SK-N-SH (cell line): Measurements from ENCODE around the gene ST6GALNAC3. TPM values are rescaled to one million over a fixed set of nuclear protein-coding genes. Genes with fewer than 3 reads are reported as not detected.

Experiments used
- CTCF ChIA-PET: fragments of 300-600, 350-600 bp; formaldehyde crosslinking; extraction: SDS; loops from one replicate; lab custom pipeline; 2021; lab: Yijun Ruan, JAX
- POLR2A ChIA-PET: fragments of 350-600 bp; sonication (Branson Sonifier 250); formaldehyde crosslinking; extraction: SDS; loops from one replicate; lab custom pipeline; 2020; ENCODE audit warnings: antibody characterized with exemption, inconsistent platforms; lab: Yijun Ruan, JAX
- DNase-seq: peaks from one replicate; pipeline ENCODE4 v3.0.0; 2012
- H2AFZ ChIP-seq: fragments of 200-600 bp; sonication (generic); 2 replicates; pipeline ENCODE4 v1.8.1; 2016; ENCODE audit warnings: antibody characterized with exemption, mild to moderate bottlenecking, low read depth
- H3F3A ChIP-seq: fragments of 200-600 bp; sonication (generic); replicated peaks from 2 replicates; pipeline ENCODE3; 2016; ENCODE audit warnings: antibody characterized with exemption, mild to moderate bottlenecking; ENCODE audit not compliant: insufficient read depth
- H3K27ac ChIP-seq, 2 experiments: fragments of 200-500 bp in 1 of 2; fragments of 200-600 bp in 1 of 2; sonication (Bioruptor generic) in 1 of 2; sonication (generic), shearing (Covaris generic) in 1 of 2; 2 replicates each; pipeline versions ENCODE4 v1.5.1 to v1.6.1; 2014 to 2016; ENCODE audit warnings: low read depth in 2 of 2, inconsistent platforms in 1 of 2, low read length in 1 of 2, mild to moderate bottlenecking in 1 of 2, mixed read lengths in 1 of 2
- H3K27me3 ChIP-seq: fragments of 200-600 bp; sonication (generic), shearing (Covaris generic); 2 replicates; pipeline ENCODE4 v1.6.1; 2016; ENCODE audit warnings: mixed run types; ENCODE audit not compliant: insufficient read depth
- H3K36me3 ChIP-seq, 2 experiments: fragments of 200-500 bp in 1 of 2; fragments of 200-600 bp in 1 of 2; sonication (Bioruptor generic) in 1 of 2; sonication (generic) in 1 of 2; replicated peaks in 1 of 2; 2 replicates each; pipeline versions ENCODE3 to v1.5.1; 2014 to 2016; ENCODE audit warnings: low read length in 1 of 2, mild to moderate bottlenecking in 1 of 2; ENCODE audit not compliant: insufficient read depth in 2 of 2, control insufficient read depth in 1 of 2
- H3K4me1 ChIP-seq, 2 experiments: fragments of 200-500 bp in 1 of 2; fragments of 200-600 bp in 1 of 2; sonication (Bioruptor generic) in 1 of 2; sonication (generic), shearing (Covaris generic) in 1 of 2; 2 replicates each; pipeline versions ENCODE4 v1.5.1 to v1.6.1; 2014 to 2016; ENCODE audit warnings: low read depth in 1 of 2, low read length in 1 of 2, mixed run types in 1 of 2; ENCODE audit not compliant: insufficient read depth in 2 of 2, control insufficient read depth in 1 of 2
- H3K4me2 ChIP-seq: fragments of 200-600 bp; sonication (generic), shearing (Covaris generic); 2 replicates; pipeline ENCODE4 v1.6.1; 2017; ENCODE audit warnings: mixed run types
- H3K4me3 ChIP-seq, 2 experiments: fragments of 200-500 bp in 1 of 2; fragments of 200-600 bp in 1 of 2; sonication (Bioruptor generic) in 1 of 2; sonication (generic), shearing (Covaris generic) in 1 of 2; 2 replicates each; pipeline versions ENCODE4 v1.5.1 to v1.8.1; 2014 to 2016; ENCODE audit warnings: low read depth in 2 of 2, inconsistent platforms in 1 of 2, low read length in 1 of 2, mild to moderate bottlenecking in 1 of 2, mixed read lengths in 1 of 2, moderate library complexity in 1 of 2
- H3K79me2 ChIP-seq: fragments of 200-600 bp; sonication (generic); 2 replicates; pipeline ENCODE4 v1.8.1; 2017; ENCODE audit warnings: mild to moderate bottlenecking; ENCODE audit not compliant: insufficient read depth
- H3K9ac ChIP-seq: fragments of 200-600 bp; sonication (generic); 2 replicates; pipeline ENCODE4 v1.6.1; 2017; ENCODE audit warnings: mixed run types
- H3K9me2 ChIP-seq: fragments of 200-600 bp; sonication (generic); 2 replicates; pipeline ENCODE4 v1.6.1; 2017; ENCODE audit warnings: mixed run types
- H3K9me3 ChIP-seq: fragments of 200-600 bp; sonication (generic); 2 replicates; pipeline ENCODE4 v1.6.1; 2017; ENCODE audit warnings: mixed run types, mild to moderate bottlenecking, moderate library complexity
- H4K20me1 ChIP-seq: fragments of 200-600 bp; sonication (generic); 2 replicates; pipeline ENCODE4 v1.6.1; 2017; ENCODE audit warnings: mild to moderate bottlenecking, mixed run types; ENCODE audit not compliant: insufficient read depth
- CTCF ChIP-seq: fragments of 200-600 bp; sonication (generic); IDR thresholded peaks from 2 replicates; pipeline ENCODE4 v1.6.1; 2017; ENCODE audit warnings: antibody characterized with exemption, mild to moderate bottlenecking, moderate library complexity
- EP300 ChIP-seq, 2 experiments: IDR thresholded peaks; 2 replicates each; pipeline versions ENCODE4 v1.4.0 to v1.6.1; 2012; ENCODE audit warnings: borderline replicate concordance in 1 of 2, low read depth in 1 of 2, low read length in 1 of 2
- EZH2phosphoT487 ChIP-seq: fragments of 200-600 bp; sonication (generic); IDR thresholded peaks from 2 replicates; pipeline ENCODE4 v1.6.1; 2017; ENCODE audit warnings: low read depth, mixed run types, mild to moderate bottlenecking, antibody characterized with exemption, moderate library complexity, borderline replicate concordance
- FOSL2 ChIP-seq: IDR thresholded peaks from 2 replicates; pipeline ENCODE4 v1.4.0; 2012; ENCODE audit warnings: low read depth, mild to moderate bottlenecking, moderate library complexity, borderline replicate concordance
- FOXJ3 ChIP-seq: sonication (generic); formaldehyde crosslinking; IDR thresholded peaks from 2 replicates; pipeline ENCODE4 v1.5.1; 2020; ENCODE audit warnings: mild to moderate bottlenecking, missing genetic modification reagents
- FOXM1 ChIP-seq: IDR thresholded peaks from 2 replicates; pipeline ENCODE4 v1.4.0; 2012; ENCODE audit warnings: low read depth, mild to moderate bottlenecking
- GABPA ChIP-seq: IDR thresholded peaks from 2 replicates; pipeline ENCODE4 v1.4.0; 2012; ENCODE audit warnings: low read depth, mild to moderate bottlenecking
- GATA2 ChIP-seq: sonication (generic); formaldehyde crosslinking; IDR thresholded peaks from 2 replicates; pipeline ENCODE4 v1.5.0; 2020; ENCODE audit warnings: mild to moderate bottlenecking, missing genetic modification reagents
- MXI1 ChIP-seq: IDR thresholded peaks from 2 replicates; pipeline ENCODE4 v1.6.1; 2012; ENCODE audit warnings: mild to moderate bottlenecking, low read depth, low read length, improper control_type of control experiment
- NRF1 ChIP-seq: IDR thresholded peaks from 2 replicates; pipeline ENCODE4 v1.6.1; 2012; ENCODE audit warnings: low read depth, mild to moderate bottlenecking, low read length
- POLR2AphosphoS5 ChIP-seq: IDR thresholded peaks from 2 replicates; pipeline ENCODE4 v1.6.1; 2012; ENCODE audit warnings: low read depth, low read length
- RCOR1 ChIP-seq: fragments of 150-350 bp; IDR thresholded peaks from 2 replicates; pipeline ENCODE4 v1.6.1; 2017; ENCODE audit warnings: antibody characterized with exemption, low read length
- SMC3 ChIP-seq: IDR thresholded peaks from 2 replicates; pipeline ENCODE4 v1.6.1; 2012; ENCODE audit warnings: low read depth, low read length, improper control_type of control experiment
- TAF1 ChIP-seq: IDR thresholded peaks from 2 replicates; pipeline ENCODE4 v1.6.1; 2012; ENCODE audit warnings: low read depth, mild to moderate bottlenecking, low read length, moderate library complexity, borderline replicate concordance
- TCF12 ChIP-seq: IDR thresholded peaks from 2 replicates; pipeline ENCODE4 v1.4.0; 2012
- TEAD4 ChIP-seq: IDR thresholded peaks from 2 replicates; pipeline ENCODE4 v1.4.0; 2012; ENCODE audit warnings: mild to moderate bottlenecking, borderline replicate concordance; ENCODE audit not compliant: insufficient read depth
- YY1 ChIP-seq: IDR thresholded peaks from 2 replicates; pipeline ENCODE4 v1.4.0; 2012; ENCODE audit warnings: low read depth, mild to moderate bottlenecking
- ZBTB33 ChIP-seq: IDR thresholded peaks from 2 replicates; pipeline ENCODE4 v1.4.0; 2012; ENCODE audit warnings: low read depth, borderline replicate concordance
- WGBS: methylation state at CpG from one replicate; pipeline ENCODE4 v1.1.6; 2017; ENCODE audit warnings: low lambda C conversion rate; 5-methylcytosine and 5-hydroxymethylcytosine counted together
- polyA plus RNA-seq, 3 experiments: library from polyadenylated mRNA; depleted of rRNA; stranded (reverse); fragments of >200 nt; gene quantifications; 2 replicates each; pipeline ENCODE4 v1.2.3, GENCODE V29; 2012
- TF ChIP-seq, protein P1 (sequence below): IDR thresholded peaks from 2 replicates; pipeline ENCODE4 v1.4.0; 2012; ENCODE audit warnings: low read depth, borderline replicate concordance
- TF ChIP-seq, protein P2 (sequence below): fragments of 150-350 bp; IDR thresholded peaks from 2 replicates; pipeline ENCODE4 v1.6.1; 2017; ENCODE audit warnings: antibody characterized with exemption, low read length, low read depth, borderline replicate concordance

The ST6GALNAC3 gene
- polyA plus RNA-seq, 1 of the 3 experiments (the other 2 are of a cell fraction) = 8.1 TPM

DNA sequence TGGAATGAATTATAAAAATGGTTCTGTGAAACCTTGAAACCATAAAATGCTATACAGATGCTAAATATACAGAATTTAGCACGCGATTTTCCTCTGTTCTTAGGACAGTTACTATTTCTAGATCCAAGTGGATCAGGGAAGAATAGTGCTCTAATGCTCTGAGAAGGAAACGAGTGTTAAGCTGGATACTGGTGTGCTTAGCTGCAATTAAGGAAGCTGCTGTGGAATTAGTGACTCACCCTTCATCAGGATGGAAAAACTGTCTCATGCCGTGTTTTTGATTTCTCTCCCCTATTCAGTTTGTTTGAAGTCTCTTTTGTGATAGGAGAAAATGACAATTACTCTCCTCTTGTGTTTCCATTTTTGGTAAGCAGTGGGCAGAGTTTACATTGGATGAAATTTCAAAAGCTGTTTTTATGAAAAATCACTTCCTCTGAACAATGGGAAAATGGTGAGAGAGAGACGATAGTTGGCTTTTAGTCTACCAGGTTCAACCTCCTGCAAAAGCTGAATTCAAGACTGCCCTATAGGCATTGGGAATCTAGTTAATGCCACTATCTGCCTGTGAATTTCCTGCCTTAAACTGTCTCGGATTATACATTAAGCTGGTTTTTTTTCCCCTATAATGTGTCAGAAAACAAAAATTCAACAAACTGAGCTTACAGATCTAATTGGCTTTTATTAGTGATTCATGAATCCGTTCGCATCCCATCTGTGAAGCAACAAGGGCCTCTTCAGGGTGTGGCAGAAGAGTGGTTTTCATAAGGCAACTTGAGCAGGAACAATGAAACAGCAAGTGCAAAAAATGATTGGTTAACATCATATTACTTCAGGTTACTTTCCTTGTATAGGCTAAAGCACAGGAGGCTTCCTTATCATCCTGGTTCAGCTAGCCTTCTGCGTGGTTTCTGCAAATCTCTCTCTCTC, 179.8 kb downstream of the ST6GALNAC3 start (continued):
- TF ChIP-seq NRF1 = no peak
- TF ChIP-seq TAF1 = no peak
- no peak for TF ChIP-seq ZBTB33
- TF ChIP-seq, protein P1, sequence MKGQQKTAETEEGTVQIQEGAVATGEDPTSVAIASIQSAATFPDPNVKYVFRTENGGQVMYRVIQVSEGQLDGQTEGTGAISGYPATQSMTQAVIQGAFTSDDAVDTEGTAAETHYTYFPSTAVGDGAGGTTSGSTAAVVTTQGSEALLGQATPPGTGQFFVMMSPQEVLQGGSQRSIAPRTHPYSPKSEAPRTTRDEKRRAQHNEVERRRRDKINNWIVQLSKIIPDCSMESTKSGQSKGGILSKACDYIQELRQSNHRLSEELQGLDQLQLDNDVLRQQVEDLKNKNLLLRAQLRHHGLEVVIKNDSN = no peak
- no peak for TF ChIP-seq RCOR1
- no peak for TF ChIP-seq CTCF
- TF ChIP-seq SMC3 = no peak
- no peak for TF ChIP-seq POLR2AphosphoS5
- TF ChIP-seq YY1 = no peak
- no peak for TF ChIP-seq TEAD4
- TF ChIP-seq EZH2phosphoT487 = no peak

DNA sequence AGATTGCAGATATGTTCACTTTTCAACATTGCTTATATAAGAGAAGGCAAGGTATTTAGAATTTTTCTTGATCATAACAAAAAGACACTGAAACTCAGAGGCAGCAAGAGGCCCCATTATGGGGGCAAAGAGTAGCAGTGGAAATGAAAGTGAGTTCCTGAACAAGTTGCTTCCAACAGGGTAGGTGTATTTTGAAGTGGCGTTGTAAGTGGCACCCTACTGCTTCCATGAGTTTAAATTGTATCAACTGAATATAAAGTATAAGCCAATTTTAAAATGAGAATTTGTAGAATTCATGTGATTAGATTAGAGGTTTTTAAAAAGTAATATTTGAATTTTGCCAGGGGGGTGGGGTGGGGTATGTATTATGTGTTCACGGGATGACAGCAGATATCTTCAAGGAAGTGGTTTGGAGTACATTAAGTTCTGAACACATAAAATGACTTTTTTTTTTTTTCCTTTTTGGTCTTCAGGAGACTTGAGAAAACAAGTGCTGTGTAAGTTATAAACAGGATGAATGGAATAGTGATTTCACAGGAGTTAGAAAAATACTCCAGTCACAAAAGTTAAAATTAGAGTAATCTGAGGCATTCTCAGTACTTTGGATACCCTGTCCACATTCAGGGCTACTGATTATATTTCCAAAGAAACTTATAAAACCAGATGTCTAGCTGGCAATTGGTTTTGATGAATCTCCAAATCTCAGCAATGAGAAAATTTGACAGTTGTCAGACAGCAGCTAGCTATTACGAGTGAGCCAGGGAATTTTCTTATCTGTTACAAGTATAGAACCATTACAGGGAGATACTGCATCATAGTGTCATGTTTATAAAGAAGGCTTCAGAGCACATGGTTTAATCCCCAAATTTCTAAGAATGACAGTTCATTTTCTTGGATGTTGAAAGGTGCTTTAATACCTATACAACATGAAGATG, 182.0 kb downstream of the ST6GALNAC3 start:
- Histone ChIP-seq H3K36me3 (no peaks in the 10 kb centered on the region), H4K20me1 (no peaks in the 10 kb centered on the region), H3K4me3 (no peak overlapping the region), H3K27me3 (no peaks in the 10 kb centered on the region), H3K4me2 (no peak overlapping the region), H2AFZ (no peak overlapping the region), H3K79me2 (no peaks in the 10 kb centered on the region), H3K9me3 (no peaks in the 10 kb centered on the region), H3K9me2 (no peaks in the 10 kb centered on the region), H3K4me1 (peaks cover 6 to 15% of the 10 kb centered on the region in 2 experiments; a peak in 3 of 4 replicates), H3F3A (peaks cover 21% of the 10 kb centered on the region), H3K27ac (no peak overlapping the region), H3K9ac (no peak overlapping the region)
- DNase-seq = no peak
- ChIA-PET POLR2A (no interaction called here), CTCF (no interaction called here)
- WGBS = 83% methylated on average over 3 of the region's 3 CpGs
- no peak for TF ChIP-seq MXI1
- no peak for TF ChIP-seq TCF12
- no peak for TF ChIP-seq FOXM1
- TF ChIP-seq POLR2AphosphoS5 = no peak
- TF ChIP-seq, protein P2, sequence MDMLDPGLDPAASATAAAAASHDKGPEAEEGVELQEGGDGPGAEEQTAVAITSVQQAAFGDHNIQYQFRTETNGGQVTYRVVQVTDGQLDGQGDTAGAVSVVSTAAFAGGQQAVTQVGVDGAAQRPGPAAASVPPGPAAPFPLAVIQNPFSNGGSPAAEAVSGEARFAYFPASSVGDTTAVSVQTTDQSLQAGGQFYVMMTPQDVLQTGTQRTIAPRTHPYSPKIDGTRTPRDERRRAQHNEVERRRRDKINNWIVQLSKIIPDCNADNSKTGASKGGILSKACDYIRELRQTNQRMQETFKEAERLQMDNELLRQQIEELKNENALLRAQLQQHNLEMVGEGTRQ = no peak
- TF ChIP-seq GATA2 (CRISPR knock-in tag) = no peak
- no peak for TF ChIP-seq FOXJ3 (CRISPR knock-in tag)
- no peak for TF ChIP-seq GABPA
- no peak for TF ChIP-seq FOSL2
- TF ChIP-seq EP300 (IDR thresholded peaks at IDR 0.05; ENCODE audit: borderline replicate concordance in 1 of 2, low read depth in 1 of 2, low read length in 1 of 2) = no peak
